ENCODE results near the gene HELZ2.

The HELZ2 gene

DNA sequence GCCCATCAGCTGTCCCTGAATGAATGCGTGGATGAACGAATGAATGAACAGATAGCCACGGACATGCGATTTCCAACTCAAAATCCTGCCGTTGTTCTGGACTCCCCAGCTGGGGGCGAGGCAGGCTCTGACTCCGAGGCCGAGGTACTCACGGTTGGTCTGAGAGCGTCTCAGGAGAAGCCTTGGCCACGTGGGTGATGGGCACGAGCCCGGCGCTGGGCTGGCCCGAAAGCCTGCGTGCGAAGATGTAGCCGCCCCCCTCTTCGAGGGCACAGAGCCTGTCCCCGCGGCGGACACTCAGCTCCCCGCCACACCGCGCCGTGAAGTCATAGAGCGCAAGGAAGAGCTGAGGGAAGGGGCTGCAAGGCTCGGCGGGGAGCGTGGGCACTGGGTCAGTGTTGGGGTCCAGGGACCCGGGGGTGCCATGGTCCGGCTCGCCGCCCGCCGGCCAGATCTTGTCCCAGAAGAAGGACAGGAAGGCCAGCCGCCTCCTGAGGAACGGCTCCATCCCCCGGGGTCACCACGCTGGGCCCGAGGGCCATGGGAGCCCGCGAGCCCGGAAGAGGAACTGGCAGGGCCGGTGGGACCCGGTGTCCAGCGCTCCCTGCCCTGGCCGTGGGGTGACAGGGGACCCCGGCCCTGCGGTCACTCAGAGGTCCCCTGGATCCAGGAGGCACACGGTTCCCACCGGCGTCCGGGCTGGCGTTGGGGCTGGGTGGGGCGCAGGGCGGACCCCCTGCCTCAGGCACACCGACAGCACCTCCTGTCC, 26.9 kb downstream of the HELZ2 start:
- ChIA-PET POLR2A (ENCODE audit: low non-redundant PET) (no interaction called here), CTCF (interaction anchor here (0.6 to 1.8 kb wide), 4 partner anchors 9 to 427 kb away, joined by 3 to 5 read pairs (median 4); partner anchors contain the start of gene PTK6)
- no peak for DNase-seq (ENCODE audit: low spot score)
- TF ChIP-seq, protein P1, sequence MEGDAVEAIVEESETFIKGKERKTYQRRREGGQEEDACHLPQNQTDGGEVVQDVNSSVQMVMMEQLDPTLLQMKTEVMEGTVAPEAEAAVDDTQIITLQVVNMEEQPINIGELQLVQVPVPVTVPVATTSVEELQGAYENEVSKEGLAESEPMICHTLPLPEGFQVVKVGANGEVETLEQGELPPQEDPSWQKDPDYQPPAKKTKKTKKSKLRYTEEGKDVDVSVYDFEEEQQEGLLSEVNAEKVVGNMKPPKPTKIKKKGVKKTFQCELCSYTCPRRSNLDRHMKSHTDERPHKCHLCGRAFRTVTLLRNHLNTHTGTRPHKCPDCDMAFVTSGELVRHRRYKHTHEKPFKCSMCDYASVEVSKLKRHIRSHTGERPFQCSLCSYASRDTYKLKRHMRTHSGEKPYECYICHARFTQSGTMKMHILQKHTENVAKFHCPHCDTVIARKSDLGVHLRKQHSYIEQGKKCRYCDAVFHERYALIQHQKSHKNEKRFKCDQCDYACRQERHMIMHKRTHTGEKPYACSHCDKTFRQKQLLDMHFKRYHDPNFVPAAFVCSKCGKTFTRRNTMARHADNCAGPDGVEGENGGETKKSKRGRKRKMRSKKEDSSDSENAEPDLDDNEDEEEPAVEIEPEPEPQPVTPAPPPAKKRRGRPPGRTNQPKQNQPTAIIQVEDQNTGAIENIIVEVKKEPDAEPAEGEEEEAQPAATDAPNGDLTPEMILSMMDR (conservative IDR thresholded peaks at IDR 0.05; ENCODE audit: low read depth): no peak
- H3K27ac ChIP-seq: peak overlapping the region; percentile 79

DNA sequence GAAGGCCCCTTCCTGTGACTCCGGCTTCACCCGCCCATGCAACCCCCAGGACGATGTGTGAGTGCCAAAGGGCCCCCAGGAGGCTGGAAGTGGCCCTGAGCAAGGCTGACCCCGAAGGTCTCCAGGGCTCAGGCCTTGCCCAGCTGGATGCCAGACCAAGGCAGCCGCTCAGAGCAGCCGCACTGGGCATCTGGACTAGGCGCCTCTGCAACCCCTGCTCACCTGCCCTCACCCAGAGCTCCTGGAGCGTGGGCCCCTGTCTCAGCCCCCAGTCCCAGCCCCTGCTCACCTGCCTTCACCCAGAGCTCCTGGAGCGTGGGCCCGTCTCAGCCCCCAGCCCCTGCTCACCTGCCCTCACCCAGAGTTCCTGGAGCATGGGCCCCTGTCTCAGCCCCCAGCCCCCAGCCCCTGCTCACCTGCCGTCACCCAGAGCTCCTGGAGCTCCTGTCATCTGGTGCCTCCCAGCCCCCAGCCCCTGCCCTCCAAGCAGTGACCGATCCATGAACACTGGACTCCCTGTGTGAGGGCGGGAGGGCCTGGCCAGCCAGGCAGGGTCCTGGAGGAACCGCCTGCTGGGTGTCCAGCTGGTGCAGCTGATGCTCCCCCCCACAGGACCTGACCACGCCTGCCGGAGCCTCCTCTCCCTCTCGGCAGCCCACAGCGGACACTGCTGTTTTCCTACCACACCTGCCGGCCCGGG, 27.6 kb downstream of the HELZ2 start:
- CTCF ChIA-PET: interaction anchor here (1.3 to 1.8 kb wide), 3 partner anchors 8 to 428 kb away, joined by 3 to 5 read pairs (median 5); partner anchors contain the start of gene PTK6
- POLR2A ChIA-PET (ENCODE audit: low non-redundant PET): interaction anchor here (0.6 kb wide), 1 partner anchor 195 kb away, joined by 3 read pairs; no protein-coding TSS in a partner anchor
- peak overlapping the region; percentile 79 for H3K27ac ChIP-seq
- DNase-seq (ENCODE audit: low spot score): no peak
- TF ChIP-seq, protein P1 (conservative IDR thresholded peaks at IDR 0.05; ENCODE audit: low read depth): no peak

DNA sequence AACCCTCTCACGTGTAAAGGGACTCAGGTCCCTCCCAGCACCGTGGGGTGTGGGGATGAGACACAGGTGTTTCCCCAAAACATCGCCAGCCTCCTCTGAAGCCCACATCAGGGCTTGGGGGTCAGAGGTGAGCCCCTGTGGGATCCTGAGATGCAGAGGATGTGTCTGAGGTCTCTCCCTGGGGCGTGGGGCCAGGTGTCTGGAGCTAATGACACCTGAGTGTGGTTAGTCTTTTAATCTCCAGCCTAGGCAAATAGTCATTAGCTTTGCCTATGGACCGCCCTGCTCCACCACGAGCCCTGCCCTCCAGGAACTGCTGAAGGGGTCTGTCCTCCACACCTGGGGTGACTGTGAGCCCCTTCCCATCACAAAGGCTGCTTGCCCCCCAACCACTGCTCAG, 28.2 kb downstream of the HELZ2 start:
- TF ChIP-seq, protein P1 (conservative IDR thresholded peaks at IDR 0.05; ENCODE audit: low read depth): no peak
- POLR2A ChIA-PET (ENCODE audit: low non-redundant PET): interaction anchor here (0.6 kb wide), 1 partner anchor 195 kb away, joined by 3 read pairs; no protein-coding TSS in a partner anchor
- DNase-seq (ENCODE audit: low spot score): no peak
- H3K27ac ChIP-seq: peak overlapping the region; percentile 79
- CTCF ChIA-PET: interaction anchor here (1.3 to 1.8 kb wide), 3 partner anchors 7 to 429 kb away, joined by 3 to 5 read pairs (median 5); partner anchors contain the start of gene PTK6

DNA sequence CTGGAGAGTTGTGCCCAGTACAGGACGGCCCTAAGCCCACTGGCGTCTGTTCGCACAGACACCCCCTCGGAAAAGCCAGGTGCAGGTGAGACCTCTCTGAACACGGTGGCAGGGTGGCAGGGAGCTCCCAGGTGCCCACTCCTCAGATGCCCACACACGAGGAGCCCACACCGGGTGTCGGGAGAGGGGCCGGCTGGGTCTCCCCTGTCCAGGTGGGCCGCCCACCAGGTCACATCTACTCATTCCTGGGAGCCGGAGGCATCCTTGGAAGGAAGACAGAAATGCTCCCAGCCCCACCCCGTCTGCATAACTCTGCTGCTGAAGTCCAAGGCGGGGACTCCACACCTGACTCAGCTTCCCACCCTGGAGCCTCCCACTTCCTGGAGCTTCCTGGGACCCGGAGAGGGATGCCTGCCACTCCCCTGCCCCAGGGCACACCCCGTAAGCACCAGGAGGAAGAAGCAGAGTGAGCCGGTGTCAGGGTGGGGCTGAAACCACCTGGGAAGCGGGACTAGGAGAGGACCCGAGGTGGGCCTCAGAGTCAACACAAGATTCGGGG, 29.0 kb downstream of the HELZ2 start:
- DNase-seq (ENCODE audit: low spot score): peak; percentile 100
- ChIA-PET CTCF (interaction anchor here (0.5 to 1.8 kb wide), 7 partner anchors 10 to 429 kb away, joined by 3 to 8 read pairs (median 4); no protein-coding TSS in a partner anchor), POLR2A (ENCODE audit: low non-redundant PET) (interaction anchor here (0.6 kb wide), 1 partner anchor 82 kb away, joined by 3 read pairs; the partner anchor contains the start of gene GMEB2)
- TF ChIP-seq, protein P1 (conservative IDR thresholded peaks at IDR 0.05; ENCODE audit: low read depth): no peak
- H3K27ac ChIP-seq: peak overlapping the region; percentile 79

DNA sequence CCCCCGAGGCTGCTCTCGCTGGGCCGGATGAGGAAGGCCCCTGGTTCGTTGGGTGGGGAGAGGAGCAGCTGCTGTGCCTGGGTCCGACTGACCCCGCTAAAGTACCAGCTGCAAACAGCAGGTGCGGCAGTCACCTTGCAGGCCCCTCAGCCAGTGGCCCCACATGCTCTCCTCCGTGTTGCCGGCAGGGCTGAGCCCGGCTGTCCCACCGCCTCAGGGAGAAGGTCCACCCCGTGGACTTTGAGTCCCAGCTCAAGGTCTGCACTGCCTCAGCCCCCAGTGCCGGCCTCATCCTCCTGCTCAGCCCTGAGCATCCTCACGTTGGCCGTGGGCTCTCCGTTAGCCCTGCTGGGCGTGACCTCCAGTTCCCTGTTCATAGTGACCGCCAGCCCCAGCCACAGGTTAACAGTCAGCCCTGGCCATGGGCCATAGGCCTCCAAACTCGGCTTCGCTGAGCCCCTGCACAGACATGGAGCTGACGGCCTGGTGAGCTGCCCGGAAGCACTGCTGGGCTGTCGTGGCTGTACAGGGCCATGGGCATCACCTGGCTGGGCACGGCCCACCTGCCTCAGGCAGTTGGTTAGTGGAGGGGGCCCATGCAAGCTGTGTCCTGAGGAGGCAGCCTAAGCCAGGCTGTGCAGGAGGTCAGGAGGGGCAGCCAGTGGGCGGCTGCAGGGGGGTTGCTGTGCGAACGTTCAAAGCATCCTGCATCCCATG, 29.6 kb downstream of the HELZ2 start:
- DNase-seq (ENCODE audit: low spot score): no peak
- TF ChIP-seq, protein P1 (conservative IDR thresholded peaks at IDR 0.05; ENCODE audit: low read depth): no peak
- ChIA-PET POLR2A (ENCODE audit: low non-redundant PET) (interaction anchor here (0.5 to 0.9 kb wide), 3 partner anchors 8 to 102 kb away, joined by 3 to 4 read pairs (median 3); no protein-coding TSS in a partner anchor), CTCF (interaction anchor here (0.5 to 1.6 kb wide), 6 partner anchors 13 to 429 kb away, joined by 3 to 8 read pairs (median 4); no protein-coding TSS in a partner anchor)
- H3K27ac ChIP-seq: peak overlapping the region; percentile 79
